Putamen (tissue), 1 donor: ENCODE results near the gene PLBD2.

Experiments used
- DNase-seq: peaks from one replicate; pipeline ENCODE4 v3.0.0-alpha.2; 2016; ENCODE audit warnings: low spot score

PLBD2 gene, protein sequence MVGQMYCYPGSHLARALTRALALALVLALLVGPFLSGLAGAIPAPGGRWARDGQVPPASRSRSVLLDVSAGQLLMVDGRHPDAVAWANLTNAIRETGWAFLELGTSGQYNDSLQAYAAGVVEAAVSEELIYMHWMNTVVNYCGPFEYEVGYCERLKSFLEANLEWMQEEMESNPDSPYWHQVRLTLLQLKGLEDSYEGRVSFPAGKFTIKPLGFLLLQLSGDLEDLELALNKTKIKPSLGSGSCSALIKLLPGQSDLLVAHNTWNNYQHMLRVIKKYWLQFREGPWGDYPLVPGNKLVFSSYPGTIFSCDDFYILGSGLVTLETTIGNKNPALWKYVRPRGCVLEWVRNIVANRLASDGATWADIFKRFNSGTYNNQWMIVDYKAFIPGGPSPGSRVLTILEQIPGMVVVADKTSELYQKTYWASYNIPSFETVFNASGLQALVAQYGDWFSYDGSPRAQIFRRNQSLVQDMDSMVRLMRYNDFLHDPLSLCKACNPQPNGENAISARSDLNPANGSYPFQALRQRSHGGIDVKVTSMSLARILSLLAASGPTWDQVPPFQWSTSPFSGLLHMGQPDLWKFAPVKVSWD

DNA sequence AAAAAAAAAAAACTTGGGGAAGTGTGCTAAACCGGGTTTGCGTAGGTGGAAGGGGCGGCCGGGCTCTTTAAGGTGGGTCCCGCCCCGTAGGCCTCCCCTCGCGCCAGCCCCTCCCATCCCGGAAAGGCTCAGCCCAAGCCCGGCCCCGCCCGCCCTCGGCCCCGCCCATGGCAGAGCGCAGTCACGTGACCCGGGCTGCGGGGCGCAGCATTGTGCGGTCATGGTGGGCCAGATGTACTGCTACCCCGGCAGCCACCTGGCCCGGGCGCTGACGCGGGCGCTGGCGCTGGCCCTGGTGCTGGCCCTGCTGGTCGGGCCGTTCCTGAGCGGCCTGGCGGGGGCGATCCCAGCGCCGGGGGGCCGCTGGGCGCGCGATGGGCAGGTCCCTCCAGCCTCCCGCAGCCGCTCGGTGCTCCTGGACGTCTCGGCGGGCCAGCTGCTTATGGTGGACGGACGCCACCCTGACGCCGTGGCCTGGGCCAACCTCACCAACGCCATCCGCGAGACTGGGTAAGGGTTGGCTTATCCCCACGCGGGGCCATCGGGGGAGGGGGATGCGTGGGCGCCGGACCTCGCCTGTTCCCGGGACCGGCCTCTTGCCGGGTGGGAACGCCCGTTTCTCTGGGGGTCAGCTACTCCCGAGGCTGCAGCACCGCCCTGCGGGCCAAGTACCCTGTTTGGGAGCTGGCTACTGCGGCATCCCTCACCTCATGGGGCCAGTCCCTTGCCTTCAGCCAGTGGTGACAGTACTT, at the start of gene PLBD2:
Gene PLBD2 (plus strand): TSS at position 207 of the 752 bp plus-strand sequence. CDS start 14 bp downstream, at position 221.
- peak; percentile 95 for DNase-seq

DNA sequence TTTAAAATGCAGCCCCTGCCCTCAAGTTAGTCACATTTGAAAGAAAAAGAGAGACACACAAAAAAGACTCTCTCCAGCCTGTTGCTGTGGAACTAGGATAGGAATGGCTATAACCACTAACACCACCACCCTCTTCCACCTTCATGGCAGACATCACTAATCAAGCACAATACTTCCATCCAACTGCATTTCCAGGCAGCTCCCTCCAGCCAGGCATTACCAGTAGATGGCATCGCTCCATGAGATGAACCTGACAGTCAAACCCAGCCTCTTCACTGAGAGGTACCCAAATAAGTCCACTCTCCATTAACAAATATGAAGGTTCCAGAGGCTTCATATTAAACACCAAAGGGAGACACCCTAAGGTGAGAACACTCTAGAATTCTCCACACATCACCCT, 47.9 kb upstream of the PLBD2 start:
- DNase-seq = no peak

DNA sequence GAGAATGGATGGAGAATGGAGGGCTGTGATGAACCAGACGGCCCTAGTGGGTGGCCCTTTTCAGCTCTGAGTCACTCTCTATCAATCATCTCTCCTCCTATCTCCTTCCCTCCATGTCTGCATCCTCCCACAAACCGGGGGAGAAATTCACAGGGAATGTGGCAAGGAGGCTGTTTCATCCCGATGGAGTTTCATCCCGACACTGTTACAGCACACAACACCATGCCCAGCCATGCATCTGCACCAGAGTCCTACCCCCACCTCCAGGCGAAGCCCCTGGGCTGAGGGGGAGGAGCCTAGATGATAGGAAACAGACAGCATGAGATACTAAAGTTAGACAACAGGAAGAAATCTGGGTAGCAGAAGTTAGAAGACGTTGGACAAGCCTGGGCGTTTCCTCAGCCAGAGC, 44.3 kb upstream of the PLBD2 start:
- peak; percentile 68 for DNase-seq

DNA sequence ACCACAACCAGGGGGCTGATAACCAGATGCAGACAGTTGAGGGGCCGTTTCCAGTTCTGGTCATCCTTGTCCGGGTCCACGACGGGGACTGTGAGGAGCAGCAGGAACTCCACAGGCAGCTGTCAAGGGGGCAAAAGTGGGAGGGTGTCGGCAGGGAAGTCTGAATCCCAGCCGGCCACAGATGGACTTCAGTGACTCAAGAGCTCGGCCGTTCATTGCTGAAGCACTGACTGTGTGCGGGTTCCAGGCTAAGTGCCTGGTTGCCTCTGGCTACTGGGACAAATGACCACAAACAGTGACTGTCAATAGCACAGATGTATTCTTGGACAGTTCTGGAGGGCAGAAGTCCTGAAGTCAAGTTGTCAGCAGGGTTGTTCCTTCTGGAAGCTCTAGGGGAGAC, 43.0 kb upstream of the PLBD2 start:
- DNase-seq = no peak

DNA sequence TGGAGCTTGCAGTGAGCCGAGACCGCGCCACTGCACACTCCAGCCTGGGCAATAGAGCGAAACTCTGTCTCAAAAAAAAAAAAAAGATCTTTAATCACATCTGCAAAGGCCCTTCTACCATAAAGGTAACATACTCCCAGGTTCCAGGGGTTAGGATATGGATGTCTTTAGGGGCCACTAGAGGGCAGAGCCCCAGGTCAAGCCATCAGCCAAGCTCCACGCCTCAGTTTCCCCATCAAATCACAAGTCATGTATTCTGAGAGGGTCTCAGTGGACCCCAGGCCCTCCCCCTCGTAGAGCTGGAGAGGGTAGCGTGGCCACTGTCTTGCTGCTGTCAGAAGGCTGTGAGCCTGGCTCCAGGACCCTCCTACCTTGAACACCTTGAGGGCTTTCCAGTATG, 42.2 kb upstream of the PLBD2 start:
- no peak for DNase-seq

DNA sequence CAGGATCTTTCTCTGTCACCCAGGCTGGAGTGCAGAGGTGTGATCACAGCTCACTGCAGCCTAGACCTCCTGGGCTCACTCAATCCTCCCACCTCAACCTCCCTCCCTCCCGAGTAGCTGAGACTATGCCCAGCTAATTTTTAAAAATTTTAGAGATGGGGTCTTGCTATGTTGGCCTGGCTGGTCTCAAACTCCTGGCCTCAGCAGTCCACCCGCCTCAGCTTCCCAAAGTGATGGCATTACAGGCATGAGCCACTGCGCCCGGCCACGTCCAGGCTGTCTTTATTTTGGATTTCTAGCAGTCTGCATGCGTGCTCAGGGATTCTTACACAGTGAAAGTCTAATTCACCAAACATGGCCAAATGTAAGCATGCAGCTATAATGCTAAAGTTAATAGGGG, 41.3 kb upstream of the PLBD2 start:
- no peak for DNase-seq

DNA sequence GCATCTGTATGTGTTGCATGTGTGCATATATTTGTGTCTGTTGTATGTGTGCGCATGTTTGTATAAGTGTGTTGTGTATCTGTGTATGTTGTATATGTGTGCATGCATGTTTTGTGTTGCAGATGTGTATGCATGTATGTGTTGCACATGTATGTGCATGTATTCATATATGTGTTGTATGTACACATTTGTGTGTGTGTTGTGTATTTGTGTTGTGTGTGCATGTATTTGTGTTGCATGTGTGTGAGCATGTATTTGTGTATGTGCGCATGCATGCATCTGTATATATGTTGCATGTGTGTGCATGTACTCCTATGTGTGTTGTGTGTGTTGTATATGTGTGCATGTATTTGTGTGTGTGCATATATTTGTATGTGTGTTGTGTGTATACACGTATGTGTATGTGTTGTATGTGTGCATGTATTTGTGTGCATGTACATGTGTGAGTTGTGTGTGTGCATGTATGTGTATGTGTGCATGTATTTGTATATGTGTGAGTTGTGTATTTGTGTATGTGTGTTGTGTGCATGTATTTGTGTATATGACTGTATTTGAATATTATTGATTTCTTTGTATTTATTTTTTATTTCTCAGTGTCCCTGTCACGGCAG, 40.2 kb upstream of the PLBD2 start:
- DNase-seq = no peak

DNA sequence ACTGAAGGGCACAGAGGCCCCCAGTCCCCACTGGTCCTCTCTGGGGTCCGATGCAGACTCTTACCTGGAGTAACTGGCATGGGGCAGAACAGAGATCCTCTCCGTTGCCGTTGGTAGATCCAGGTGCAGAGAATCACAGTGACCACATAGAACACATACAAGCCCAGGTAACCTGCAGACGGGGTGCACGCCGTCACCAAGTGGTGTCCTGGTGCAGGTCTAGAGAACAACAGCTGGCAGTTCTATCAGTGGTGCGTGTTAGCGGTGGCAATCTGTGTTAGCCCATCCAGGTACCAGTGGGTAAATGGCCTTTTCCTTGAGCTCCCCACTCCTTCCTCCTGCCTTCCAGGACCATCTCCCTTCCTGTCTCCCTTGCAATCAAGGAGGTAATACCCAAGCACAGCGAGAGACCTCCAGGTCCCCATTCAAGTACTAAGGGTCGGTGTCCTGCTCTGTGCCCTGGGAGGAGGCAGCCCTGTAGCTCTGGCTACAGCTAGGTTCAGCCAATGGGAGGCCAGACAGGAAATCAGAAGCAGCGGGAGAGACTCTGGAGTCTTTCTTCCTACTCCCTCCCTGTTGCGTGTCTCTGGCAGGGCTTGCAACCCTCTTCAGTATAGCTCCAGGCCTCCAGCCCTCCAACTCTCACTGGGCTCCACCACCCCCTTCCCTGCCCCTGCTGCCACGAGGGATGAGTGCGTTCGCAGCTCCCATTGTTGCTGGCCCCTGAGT, 39.3 kb upstream of the PLBD2 start:
- DNase-seq = no peak

DNA sequence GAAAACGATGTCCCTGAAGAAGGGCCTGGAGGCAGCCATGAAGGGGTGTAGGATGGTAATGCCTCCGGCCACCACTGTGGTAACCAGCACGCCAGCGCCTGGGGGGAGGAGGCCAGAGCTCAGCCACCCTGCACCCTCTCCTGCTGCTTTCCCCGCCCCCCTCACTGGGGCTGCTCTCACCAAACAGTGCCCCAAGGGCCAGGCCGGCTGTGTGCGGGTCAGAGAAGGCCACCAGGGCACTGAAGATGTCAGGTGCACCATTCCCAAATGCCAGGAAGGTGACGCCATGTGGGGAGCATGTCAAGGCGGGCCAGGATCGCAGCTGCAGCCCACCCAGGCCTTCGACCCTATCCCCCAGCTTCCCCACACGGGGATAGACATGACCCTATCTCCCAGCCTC, 38.0 kb upstream of the PLBD2 start:
- no peak for DNase-seq

DNA sequence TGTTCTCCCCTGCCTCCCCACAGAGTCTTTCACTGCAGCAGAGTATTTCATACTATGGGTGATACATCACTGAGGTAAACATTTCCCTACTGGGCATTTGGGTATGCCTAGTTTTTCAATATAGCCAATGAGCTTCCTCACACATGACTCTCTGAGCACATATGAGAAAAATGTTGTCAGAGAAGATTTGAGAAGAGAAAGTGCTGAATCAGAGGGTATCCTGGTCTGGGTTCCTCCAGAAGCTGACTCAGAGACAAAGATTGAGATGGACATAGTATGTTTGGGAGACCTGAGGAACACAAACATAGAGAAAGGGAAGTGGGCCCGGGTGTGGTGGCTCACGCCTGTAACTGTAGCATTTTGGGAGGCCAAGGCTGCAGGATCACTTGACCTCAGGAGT, 36.0 kb upstream of the PLBD2 start:
- DNase-seq = no peak

DNA sequence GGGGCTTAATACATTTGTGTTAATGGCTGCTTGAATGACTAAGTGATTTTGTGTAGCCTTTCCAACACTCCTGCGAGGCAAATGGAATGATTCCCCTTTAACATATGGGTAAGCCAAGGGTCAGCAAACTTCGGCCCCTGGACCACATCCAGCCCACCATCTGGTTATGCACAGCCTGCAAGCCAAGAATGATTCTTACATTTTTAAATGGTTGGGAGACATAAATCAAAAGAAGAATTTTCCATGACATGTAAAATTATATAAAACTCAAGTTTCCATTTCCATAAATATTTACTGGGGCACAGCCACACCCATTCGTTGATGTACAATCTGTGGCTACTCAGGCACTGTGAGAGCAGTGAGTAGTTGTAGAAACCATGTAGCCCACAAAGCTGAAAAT, 32.5 kb upstream of the PLBD2 start:
- DNase-seq = no peak

DNA sequence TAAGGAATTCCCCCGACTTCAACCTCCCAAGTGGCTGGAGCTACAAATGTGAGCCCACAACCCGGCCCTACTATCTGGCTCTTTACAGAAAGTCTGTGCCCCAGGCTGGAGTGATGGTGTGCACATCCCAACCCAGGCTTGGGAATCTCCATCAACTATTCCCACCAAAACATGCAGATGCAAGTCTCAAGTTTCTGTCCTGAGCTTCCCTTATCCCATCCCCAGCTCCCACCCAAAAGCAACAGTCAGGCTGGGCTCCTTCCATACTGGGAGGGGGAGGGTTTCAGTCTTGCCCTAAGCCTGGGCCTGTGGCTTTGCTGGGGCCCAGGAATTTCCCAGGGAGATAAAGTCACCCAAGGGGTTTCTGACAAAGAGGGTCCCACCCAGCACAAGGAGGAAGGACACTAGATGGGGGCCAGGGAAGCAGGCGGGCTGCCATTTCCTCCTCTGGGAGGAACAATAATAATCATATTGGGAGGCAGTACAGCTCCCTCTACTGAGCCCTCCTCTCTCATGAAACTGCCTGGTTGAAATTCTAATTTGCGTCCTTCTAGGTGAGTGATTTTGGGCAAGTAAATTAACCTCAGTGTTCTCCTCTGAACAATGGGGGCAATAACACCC, 31.5 kb upstream of the PLBD2 start:
- no peak for DNase-seq

DNA sequence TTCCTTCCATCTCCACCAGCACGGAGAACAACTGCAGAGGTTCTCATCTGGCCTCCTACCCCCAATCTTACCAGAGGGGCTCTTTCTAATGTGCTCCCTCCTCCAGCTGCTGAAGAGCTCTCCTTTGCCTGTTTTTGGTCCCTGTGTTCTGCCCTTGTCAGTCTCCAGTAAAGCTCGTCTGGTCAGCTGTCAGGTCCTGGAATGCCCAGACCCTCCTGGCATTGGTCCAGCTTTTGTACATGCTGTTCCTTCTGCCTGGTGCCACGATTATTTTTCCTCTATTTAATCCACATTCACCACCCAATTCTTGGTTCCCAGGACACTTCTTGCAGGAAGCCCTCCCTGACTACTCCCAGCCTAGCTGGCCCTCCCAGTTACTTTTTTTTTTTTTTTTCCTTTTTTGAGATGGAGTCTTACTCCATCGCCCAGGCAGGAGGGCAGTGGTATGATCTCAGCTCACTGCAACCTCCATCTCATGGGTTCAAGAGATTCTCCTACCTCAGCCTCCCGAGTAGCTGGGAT, 30.0 kb upstream of the PLBD2 start:
- DNase-seq = no peak

DNA sequence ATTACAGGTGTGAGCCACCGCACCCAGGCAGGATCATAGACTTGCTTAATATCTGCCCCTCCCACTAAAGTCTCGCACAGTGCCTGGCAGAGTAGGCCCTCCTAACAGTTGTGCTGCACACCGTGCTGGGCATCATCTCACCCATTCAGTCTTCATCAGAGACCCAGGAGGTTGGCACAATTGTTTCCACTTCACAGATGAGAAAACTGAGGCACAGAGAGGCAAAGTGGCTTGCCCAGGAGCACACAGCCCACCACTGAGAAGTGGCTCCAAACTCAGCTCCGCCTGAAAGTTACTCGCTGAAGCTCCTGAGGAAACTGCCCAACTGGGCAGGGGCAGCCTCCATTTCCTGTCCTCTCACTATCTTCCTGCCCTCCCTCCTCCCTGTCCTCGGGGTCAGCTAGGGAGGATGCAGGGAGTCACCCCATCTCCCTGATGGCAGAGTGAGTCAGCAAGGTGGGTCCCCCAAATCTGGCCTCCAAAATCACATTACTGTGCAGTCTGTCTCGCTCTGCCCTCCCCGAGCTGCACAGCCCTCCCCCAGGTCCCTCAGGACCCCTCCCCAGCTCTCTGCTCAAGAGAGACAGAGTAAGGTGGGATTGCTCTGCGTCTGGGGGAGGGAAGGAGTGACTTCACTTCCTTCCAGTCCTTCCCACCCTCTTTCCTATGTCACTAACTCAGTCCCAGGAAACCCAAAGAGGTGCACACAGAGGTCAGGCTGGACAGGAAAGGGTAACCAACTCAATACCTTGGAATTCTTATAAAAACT, 29.2 kb upstream of the PLBD2 start:
- DNase-seq = no peak

DNA sequence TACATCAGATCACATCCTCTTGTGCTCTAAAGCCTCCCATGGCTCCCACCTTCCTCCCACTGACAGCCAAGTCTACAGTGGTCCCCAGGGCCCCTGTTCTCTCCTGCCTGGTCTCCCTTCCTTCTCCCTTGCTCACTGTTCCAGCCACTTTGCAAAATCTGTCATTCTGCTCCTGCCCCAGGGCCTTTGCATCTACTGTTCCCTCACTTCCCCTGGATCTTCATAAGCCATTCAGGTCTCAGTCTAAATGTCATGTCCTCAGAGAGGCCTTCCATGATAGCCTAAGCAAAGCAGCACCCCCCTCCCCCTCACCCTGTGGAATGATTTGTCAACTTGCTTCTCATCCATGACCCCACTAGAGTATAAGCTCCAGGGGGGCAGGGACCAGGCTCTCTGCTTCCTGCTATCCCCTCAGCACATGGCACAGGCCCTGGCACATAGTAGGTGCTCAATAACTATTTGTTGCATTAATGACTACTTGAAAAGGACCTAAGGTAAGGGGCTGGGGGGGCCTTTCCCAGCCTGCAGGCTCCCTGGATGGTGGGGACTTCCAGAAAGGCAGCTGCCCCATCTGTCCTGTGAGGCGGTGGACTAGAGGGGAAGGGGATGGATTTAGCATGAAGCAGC, 28.5 kb upstream of the PLBD2 start:
- DNase-seq = no peak

DNA sequence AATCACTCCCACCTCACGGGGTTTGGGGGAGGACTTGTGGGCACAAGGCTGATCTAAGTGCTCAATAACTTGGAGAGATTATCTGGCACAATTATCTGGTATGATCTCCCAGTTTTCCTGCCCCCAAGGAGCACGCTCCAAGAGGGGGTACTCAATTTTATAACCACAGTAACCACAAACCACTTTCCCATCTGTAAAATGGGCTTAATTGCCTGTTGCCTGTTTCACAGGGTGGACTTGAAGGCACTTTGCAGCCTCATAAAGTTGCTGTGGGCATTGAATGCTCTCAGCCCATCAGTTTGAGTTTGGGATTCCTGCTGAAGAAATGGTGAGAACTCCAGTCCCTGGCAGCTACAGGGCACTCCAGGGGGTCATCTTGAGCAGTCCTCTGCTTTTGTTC, 27.9 kb upstream of the PLBD2 start:
- no peak for DNase-seq

DNA sequence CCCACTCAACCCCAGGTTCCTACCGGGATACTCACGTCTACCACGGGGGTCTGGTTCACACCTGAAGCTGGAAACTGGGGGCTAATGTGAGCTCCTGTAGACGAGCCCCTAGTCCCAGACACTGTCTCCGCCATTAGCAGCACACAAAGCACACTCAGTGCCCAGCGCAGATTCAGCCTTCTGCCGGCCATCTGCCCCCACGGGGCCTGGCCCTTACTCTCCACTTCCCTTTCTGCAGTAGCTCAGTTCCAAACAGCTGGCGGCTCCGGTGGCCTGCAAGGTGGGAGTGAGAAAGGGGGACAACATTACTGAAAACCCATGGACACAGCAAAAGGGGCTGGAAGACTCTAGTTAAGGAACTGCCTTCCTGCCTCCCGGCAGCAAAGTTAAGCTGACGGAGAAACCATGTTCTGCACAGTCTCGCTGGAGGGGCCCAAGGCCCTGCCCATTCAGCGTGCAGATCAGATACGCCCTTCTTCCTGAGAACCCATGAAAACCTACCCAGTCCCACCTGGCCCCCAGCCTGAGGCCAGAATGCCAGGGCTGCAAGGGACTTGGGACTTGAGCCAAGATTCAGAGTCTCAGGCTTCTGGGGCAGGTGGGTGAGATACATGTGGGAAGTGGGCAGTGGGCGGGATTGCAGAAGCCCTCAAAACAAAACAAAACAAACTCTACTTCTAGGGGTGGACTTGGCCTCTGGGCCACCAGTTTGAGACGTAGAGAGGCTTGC, 25.5 kb upstream of the PLBD2 start:
- no peak for DNase-seq

DNA sequence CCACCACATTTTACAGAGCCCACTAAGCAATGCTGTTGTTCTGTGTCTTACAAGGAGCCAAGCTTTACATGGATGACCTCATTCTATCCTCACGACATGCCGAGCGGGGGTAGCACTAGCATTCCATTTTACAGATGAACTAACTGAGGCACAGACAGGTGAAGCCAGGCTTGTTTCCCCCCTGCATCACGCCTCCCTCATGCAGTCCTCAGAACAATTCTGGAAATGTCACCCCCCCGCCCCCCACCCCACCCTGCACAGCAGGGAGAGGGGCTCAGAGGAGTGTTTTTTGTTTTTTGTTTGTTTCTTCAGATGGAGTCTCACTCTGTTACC, 25.0 kb upstream of the PLBD2 start:
- DNase-seq = no peak
